ENCODE results near the gene NDUFV2. TPM values are rescaled to one million over a fixed set of nuclear protein-coding genes. Genes with fewer than 3 reads are reported as not detected.
A peak's percentile ranks its signal among the peaks of the same experiment; 100 is the strongest.
"Not testable (repeated sequence)": the region's sequence is repeated elsewhere in the genome, so short reads cannot be mapped to it uniquely, and the experiment has no call there.

NDUFV2 gene
- total RNA-seq (2014; rRNA removed; shearing (Covaris generic)): 227 and 256 TPM in 2 replicates
- polyA plus RNA-seq (2015; cell fraction: cytosol; rRNA removed): 157 and 162 TPM in 2 replicates
- polyA plus RNA-seq (2015; cell fraction: nucleus; rRNA removed): 78.2 and 81.4 TPM in 2 replicates

DNA sequence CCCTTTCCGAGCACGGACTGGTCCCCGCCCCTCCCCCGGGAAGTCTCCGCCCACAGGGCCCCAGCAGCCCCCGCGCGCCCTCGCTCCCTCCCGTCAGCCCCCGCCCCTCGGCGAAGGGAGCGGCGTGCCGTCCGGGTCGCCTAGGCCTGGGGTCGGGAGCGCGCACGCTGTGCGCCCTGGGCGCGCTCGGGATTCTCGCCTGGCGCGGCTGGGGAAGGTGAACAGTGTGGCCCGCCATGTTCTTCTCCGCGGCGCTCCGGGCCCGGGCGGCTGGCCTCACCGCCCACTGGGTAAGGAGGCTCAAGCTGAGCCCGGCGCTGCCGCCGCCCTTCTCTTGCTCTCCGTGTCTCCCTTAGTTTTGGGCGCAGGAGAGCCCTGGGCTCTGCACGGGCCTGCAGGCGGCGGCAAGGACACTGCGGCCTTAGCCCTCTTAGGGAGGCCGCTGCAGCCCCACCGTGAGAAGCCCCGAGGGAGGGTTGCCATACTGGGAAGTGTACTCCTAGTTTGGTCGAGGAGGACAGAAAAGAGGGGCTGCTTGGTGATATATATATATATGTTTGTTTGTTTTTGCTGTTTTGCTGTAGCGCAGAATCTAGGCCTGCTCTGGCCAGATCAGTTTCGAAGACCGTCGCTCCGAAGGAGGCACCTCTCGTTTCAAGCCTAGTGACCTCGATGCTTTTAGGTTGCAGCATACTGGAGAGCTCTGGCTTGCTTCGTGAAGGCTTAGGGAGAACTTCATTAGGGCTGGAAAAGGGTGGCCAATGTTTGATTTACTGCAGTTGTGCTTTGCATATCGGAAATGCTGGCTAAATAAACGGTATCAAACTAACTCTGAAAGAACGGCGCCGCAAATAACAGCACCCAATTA lies at the start of gene NDUFV2:
NDUFV2 (plus strand) TSS at position 192 of the 868 bp plus-strand sequence; CDS start at position 237, 45 bp downstream.
- peak; percentile 85 for DNase-seq (ENCODE audit: low read depth)

DNA sequence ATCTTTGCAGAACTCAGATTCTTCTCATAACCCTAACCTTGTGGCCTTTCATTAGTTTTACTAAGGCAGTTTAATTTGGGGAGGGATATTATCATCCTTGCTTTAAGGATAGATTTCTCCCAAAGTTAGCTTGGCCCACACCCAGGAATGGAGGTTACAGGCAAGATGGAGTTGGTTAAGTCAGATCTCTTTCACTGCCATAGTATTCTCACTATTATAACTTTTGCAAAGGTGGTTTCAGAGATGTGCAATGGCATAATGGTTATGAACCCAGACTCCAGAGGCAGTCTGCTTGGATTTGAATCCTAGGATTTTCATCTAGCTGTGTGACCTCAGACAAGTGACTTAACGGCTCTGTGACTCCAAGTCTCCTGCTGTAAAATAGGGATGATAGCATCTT lies 48.7 kb upstream of the NDUFV2 start:
- DNase-seq (ENCODE audit: low read depth): no peak

DNA sequence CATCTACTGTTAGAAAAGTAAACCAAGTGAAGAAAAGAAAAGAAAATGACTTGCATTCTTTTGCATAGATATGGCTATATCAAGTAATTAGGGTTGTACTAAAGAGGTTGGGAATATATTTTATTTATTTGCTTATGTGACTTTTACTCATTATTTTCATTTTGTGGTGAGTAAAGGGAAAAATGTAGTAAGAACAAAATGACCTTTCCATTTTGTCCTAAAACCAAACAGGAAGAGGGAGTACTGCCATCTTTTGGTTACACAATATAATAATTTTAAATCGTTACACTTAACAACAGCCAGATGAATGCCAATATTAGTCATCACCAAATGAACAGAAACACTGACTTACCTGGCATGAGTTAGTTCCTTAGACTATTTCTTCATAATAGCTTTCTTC lies 47.3 kb upstream of the NDUFV2 start:
- peak; percentile 80 for DNase-seq (ENCODE audit: low read depth)

DNA sequence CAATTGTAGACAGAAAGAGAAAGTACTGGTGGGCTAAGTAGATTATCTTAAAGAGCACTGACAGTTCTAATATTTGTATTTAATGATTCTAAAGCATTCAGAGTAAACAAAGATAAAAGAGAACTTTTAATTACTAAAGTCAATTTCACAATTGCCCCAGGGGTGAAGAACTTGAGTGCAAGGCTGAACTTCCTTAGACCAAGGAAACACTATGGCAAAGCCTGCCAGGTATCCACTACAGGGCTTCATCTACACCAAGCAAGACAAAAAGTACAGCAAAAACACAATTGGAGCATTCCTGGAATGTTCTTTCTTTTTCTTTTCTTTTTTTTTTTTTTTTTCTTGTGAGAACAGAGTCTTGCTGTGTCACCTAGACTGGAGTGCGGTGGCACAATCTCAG lies 46.9 kb upstream of the NDUFV2 start:
- no peak for DNase-seq (ENCODE audit: low read depth)

DNA sequence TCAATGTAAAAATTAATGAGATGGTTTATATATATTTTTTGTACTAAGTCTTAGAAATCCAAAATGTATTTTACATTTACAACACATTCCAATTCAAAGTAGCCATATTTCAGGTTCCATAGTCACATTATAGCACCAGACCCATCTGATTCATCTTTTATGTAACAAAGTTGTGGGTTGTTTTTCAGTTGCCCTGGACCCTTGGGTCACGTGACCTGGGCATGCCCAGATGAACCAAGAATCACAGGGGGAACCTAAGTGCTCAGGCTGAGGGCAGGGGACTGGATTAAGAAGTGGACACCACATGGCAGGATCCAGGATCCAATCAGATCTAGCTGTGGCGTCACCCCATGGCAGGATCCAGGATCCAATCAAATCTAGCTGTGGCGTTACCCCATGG lies 44.9 kb upstream of the NDUFV2 start:
- no peak for DNase-seq (ENCODE audit: low read depth)

DNA sequence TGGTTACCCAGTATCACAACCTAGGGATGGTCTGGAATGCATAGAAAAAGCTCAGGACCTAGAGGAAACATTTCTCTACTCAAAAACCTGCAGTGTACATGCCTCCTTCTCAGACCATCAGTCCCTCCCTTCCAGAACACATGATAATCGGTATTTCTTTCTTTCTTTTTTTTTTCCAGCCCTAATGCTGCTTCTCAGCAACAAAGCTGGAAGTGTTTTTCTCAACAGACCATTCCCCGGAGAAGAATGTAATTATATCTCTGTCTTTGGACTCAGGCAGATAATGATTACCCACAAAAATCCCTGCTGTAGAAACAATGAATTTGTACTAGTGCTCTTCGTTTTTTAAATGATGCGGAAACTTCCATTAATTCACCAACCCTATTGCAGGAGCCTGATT lies 44.1 kb upstream of the NDUFV2 start:
- DNase-seq (ENCODE audit: low read depth): no peak

DNA sequence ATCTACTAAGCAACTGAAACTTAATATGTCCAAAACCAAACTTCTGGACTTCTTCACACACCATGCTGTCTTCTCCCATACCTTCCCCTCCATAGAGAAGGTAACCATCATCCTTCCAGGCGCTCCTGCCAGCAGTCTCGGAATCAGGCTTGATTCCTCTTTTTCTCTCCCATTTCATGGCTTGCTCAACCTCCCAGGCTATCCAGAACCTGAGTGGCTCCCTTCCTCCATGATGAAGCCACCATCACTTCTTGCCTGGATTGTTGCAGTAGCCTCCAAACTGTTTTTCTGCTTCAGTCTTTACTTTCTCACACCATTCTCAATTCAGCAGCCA lies 40.1 kb upstream of the NDUFV2 start:
- no peak for DNase-seq (ENCODE audit: low read depth)

DNA sequence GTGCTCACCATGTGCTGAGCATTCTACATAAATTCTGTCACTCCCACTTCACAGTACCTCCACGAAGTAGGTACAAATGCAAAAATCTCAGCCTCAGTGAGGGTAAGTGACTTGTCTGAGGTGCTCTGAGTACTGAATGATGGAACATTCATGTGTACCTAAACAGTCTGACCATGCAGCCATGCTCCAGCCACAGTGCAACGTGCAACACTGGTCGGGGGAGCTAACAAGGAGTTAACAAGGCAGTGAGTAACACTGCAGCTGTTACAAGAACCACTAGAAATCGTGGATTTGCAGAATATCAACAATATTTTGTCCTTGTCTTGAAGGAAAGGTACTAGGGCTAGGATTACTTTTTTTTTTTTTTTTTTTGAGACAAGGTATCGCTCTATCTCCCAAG lies 36.6 kb upstream of the NDUFV2 start:
- DNase-seq (ENCODE audit: low read depth): no peak

DNA sequence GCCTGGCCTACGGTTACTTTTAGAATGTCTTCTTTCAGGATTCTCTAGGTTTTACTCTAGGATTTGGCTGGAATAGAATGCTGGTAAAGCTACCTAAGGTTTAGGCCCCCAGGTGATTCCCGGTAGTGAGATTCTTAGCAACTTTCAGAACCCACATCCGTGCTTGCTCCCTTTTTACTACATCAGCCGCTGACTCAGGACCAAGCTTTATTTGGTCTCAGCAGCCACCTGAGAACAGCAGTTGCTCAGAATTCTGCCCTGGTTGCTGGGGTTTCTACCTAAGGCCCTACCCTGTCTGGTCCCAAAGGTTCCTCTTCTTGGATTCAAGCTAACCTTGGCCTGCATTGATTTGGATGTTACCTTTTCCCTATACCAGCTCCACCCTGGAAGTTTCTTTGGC lies 36.1 kb upstream of the NDUFV2 start:
- DNase-seq (ENCODE audit: low read depth): no peak

DNA sequence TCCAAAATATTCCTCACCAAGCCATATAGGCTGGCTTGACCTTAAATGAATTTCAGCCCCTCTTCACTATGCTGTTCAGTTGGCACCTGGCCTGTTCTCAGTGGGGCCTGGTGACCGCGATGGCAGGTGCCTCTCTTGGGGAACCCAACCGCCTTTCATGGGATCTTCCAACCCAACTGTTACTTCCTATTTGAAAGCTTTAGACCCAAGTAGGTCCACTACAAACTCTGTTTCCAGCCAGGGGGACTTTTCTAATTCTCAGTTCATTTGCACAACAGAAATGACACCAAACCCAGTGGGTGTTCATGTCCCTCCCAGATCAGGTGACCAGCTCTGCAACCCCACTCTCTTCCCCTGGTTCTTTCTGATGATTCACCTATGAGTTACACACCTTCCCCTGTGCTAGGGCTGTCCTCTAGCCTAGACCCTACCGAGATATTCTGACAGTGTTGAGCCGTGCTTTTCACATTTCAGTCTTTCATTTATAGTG lies 35.6 kb upstream of the NDUFV2 start:
- no peak for DNase-seq (ENCODE audit: low read depth)

DNA sequence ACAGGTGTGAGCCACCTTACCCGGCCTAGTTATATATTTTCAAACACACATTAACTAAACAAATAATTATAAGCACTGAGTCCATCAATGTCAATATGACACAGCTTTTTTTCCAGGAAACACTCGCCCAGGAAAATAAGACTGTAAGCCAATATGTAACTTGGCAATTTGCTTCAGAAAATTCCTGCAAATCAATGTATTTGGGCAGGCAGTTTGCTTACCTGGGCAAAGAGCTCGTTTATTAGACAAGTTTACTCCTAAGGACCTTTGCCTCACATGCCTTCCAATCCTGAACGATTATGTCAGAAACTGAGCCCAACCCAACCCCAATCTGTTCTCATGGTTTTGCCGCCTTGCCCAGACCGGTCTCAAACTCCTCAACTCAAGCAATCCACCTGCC lies 34.7 kb upstream of the NDUFV2 start:
- DNase-seq (ENCODE audit: low read depth): no peak

DNA sequence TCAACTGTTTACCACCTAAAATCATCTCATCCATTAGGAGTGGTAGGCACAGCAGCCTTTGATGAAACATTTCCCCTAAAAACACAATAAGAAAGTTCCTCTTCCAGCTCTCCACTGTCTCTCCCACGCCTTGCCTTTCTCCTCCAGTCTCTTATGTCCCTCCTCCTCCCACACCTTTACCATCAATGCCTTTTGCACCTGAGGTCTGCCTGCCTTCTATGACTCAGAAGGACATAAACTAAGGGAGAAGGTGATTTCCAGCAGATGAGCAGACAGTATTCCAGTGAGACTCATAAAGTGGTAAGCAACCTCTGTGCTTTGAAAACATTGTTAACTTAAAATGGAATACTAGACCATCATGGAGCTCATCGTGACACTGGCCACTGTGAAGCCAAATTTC lies 34.2 kb upstream of the NDUFV2 start:
- DNase-seq (ENCODE audit: low read depth): no peak

DNA sequence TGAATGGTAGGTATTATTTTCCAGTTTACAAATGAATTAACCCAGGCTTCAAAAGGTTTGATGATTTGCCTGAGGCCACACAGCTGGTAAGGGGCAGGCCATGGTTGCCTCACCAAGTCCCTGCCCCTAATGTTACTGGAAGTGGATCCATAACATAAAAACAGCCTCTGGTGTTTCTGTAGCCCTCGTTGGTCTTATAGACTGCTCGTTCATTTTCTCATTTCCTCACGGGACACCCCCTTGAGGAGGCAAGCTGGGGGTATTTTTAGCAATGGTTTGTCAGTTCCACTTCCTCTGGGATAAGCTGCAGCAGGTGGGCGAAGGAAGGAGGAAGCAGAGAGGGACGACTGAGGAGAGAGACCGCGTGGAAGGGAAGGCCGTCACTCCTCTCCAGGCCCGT lies 32.9 kb upstream of the NDUFV2 start:
- no peak for DNase-seq (ENCODE audit: low read depth)

DNA sequence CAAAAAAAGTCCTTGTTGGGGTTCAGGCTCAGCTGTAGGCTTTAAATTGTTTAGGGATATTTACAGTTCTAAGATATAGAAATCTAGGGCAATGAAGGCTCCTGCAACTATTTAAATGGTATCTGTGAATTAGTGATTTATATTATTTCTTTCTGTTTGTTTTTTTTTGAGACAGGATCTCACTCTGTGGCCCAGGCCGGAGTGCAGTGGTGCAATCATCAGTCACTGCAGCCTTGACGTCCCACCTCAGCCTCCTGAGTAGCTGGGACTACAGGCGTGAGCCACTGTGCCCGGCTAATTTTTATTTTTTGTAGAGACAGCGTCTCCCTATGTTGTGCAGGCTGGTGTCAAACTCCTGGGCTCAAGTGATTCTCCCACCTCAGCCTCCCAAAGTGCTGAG lies 32.3 kb upstream of the NDUFV2 start:
- DNase-seq (ENCODE audit: low read depth): no peak

DNA sequence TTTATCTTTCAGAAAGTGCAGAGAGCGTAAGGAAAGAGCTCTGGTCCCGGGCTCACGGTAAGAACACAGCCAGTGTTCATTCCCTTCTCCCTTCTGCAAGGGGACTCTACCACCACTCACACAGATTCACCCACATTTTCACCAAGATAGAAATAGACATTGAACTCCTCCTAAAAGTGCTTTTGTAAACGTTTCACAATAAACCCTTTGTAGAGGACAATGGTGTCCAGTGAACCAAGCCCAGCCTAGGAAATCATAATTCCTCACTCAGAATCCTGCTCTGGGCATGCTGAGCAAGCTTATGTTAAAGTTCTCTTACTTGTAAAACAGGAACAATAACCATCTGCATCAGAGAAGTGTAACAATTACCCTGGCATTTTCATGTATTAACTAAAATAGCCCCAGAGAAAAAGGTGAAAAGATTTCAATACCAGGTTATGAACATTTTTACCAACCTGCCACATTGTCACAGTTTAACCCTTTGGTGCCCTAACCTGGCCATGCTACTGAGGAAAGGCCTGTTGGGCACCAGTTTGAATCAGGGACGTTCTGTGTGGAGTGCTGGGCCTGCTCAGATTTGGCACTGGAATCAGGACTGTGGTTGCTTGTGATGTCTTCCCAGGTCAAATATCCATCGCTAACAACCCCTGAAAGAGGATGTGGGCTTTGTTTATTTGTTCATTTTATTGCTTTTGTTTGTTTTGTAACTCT lies 22.5 kb upstream of the NDUFV2 start:
- DNase-seq (ENCODE audit: low read depth): no peak

DNA sequence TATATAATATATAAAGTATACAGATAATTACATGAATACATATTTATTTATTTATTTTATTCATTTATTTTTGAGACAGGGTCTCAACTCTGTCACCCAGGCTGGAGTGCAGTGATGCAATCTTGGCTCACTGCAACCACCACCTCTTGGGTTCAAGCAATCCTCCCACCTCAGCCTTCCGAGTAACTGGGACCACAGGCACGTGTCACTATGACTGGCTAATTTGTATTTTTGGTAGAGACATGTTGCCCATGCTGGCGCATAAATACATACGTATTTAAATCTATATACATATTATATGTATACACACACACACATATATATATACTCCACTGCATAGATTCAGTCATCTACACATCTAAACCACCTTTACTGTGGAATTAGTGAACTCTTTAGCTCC lies 20.6 kb upstream of the NDUFV2 start:
- DNase-seq (ENCODE audit: low read depth): no peak

DNA sequence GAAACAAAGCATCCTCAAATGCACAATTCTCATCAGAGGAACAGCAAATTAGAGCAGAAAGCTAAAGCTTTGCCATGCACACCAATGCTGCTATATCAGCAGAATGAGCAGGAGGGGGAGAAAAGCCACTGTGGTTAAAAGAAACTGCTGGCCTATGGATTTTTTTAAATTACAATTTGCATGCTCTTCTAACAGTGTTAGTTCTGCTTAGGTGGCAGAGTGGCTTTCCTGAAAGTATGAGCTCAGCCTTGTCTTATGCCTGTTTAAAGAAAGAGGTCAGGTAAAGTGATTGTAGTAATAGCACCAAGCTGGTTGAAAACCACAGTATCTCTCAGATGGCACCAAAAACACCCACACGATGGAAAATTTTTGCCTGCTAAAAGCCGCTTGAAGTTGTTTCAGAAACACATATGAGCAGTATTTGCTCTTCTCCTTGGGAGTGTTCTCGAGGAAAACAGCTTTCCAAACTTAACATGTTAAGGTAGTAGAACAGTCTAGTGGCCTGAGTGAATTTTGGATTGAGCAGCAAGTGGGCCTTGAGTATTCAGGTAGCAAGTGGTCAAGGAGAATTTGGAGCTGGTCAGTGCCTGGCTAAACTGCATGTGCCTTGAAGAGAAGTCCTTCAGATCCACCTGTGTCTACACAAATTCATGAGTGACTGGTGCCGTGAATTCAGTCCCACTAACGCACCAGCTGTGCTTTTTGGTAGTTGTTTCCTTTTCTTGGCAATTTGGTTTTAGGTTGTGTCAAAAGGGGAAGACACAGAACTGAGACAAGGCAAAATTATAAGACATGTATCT lies 19.6 kb upstream of the NDUFV2 start:
- DNase-seq (ENCODE audit: low read depth): no peak

DNA sequence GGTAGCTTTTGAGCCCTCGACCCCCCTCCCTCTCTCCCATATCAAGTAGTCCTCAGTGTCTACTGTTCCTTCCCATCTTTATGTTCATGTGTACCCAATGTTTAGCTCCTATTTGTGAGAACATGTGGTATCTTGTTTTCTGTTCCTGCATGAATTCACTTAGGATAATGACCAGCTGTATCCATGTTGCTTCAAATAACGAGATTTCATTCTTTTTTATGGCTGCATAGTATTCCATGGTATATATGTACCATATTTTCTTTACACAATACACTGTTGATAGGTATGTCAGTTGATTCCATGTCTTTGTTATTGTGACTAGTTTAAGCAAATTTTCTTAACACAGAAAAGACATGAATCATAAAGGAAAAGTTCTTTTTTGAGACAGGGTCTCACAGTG lies 16.5 kb upstream of the NDUFV2 start:
- DNase-seq (ENCODE audit: low read depth): no peak

DNA sequence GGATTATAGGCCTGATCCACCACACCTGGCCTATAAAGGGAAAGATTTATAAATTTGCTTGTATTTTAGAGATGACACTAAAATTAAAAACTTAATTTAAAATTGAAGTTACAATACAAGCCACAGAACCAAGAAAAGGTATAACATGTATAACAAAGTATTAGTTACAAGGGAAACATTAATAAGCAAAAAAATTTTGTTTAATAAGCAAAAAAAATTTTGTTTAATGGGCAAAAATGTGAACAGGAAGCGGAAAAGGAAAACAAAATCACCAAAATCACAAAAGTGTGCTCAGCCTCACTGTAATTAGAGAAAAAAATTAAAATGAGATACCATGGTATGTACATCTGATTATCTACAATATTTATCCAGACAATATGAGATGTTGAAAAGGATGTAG lies 15.9 kb upstream of the NDUFV2 start:
- no peak for DNase-seq (ENCODE audit: low read depth)

DNA sequence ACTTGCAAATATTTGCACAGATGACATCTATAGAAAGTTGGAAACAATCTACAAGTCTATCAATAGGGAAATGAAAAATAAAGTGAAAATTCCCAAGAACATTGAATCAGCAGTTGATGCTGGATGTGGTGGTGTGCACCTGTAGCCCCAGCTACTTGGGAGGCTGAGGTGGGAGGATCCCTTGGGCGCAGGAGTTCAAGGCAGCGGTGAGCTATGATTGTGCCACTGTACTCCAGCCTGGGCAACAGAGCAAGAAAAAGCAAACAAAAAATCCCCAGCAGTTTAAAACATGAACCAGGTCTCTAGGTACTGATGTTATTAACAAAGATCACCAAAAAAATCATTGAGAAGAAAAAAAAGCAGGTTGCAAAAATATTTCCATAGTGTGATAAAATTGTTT lies 15.4 kb upstream of the NDUFV2 start:
- no peak for DNase-seq (ENCODE audit: low read depth)

DNA sequence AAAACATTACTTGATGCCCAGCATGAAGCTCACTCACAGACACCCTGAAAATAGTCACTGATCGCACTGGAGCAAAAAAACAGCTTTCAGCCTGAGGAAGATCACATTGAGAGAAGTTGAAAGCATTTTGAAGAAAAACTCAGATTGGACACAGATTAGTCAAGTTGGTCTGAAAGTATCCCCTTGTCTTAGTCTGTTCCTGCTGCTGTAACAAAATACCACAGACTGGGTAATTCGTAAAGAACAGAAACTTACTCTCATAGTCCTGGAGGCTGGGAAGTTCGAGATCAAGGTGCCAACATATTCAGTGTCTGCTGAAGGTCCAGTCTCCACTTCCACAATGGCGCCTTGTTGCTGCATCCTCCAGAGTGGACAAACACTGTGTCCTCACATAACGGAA lies 14.2 kb upstream of the NDUFV2 start:
- DNase-seq (ENCODE audit: low read depth): no peak

DNA sequence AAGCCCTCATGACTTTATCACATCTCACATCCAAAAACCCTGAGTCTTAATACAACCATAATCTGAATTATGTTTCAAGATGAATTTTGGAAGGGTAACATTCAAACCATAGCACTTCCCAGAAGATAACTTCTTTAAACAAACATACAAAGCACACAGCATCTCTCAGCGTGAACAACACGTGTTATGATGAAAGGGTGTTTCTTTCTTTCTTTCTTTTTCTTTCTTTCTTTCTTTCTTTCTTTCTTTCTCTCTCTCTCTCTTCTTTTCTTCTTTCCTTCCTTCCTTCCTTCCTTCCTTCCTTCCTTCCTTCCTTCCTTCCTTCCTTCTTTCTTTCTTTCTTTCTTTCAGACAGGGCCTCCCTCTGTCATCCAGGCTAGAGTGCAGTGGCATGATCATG lies 13.8 kb upstream of the NDUFV2 start:
- DNase-seq (ENCODE audit: low read depth): not testable (repeated sequence)

Measured in HT1080 (cell line).